Large intestine (tissue), 12 donors: ENCODE data around the gene SLITRK3. TPM values are rescaled to one million over a fixed set of nuclear protein-coding genes. Genes with fewer than 3 reads are reported as not detected.

Source experiments
- DNase-seq, 2 donors: peaks; one replicate each; pipeline versions ENCODE4 v3.0.0 to v3.0.0-alpha.2; 2013
- H3K27ac ChIP-seq: one replicate; pipeline ENCODE4 v1.5.1; 2013; ENCODE audit warnings: low read length
- H3K27me3 ChIP-seq: 2 replicates; pipeline ENCODE4 v1.6.1; 2013; ENCODE audit warnings: low read length; ENCODE audit not compliant: control insufficient read depth, insufficient read depth
- H3K36me3 ChIP-seq: 2 replicates; pipeline ENCODE4 v1.6.1; 2013; ENCODE audit warnings: low read length; ENCODE audit not compliant: control insufficient read depth, insufficient read depth
- H3K4me1 ChIP-seq: one replicate; pipeline ENCODE4 v1.6.1; 2013; ENCODE audit warnings: low read length; ENCODE audit not compliant: control insufficient read depth, insufficient read depth
- H3K4me3 ChIP-seq: one replicate; pipeline ENCODE4 v1.5.1; 2013; ENCODE audit warnings: low read length
- H3K9me3 ChIP-seq: one replicate; pipeline ENCODE4 v1.6.1; 2013; ENCODE audit warnings: mild to moderate bottlenecking, low read depth, low read length, moderate library complexity; ENCODE audit not compliant: control insufficient read depth
- WGBS: methylation state at CpG from one replicate; pipeline ENCODE4 v1.1.5; 2013; ENCODE audit warnings: low lambda C conversion rate; ENCODE audit not compliant: insufficient coverage; 5-methylcytosine and 5-hydroxymethylcytosine counted together
- long read RNA-seq, 11 donors: transcript quantifications; one replicate each; lab custom pipeline, GENCODE V29; 2026
- polyA plus RNA-seq: library from polyadenylated mRNA; unstranded; fragments of 120-200 nt; gene quantifications from one replicate; pipeline ENCODE4 v1.2.1, GENCODE V29; 2013

SLITRK3 gene, protein sequence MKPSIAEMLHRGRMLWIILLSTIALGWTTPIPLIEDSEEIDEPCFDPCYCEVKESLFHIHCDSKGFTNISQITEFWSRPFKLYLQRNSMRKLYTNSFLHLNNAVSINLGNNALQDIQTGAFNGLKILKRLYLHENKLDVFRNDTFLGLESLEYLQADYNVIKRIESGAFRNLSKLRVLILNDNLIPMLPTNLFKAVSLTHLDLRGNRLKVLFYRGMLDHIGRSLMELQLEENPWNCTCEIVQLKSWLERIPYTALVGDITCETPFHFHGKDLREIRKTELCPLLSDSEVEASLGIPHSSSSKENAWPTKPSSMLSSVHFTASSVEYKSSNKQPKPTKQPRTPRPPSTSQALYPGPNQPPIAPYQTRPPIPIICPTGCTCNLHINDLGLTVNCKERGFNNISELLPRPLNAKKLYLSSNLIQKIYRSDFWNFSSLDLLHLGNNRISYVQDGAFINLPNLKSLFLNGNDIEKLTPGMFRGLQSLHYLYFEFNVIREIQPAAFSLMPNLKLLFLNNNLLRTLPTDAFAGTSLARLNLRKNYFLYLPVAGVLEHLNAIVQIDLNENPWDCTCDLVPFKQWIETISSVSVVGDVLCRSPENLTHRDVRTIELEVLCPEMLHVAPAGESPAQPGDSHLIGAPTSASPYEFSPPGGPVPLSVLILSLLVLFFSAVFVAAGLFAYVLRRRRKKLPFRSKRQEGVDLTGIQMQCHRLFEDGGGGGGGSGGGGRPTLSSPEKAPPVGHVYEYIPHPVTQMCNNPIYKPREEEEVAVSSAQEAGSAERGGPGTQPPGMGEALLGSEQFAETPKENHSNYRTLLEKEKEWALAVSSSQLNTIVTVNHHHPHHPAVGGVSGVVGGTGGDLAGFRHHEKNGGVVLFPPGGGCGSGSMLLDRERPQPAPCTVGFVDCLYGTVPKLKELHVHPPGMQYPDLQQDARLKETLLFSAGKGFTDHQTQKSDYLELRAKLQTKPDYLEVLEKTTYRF
- polyA plus RNA-seq: 1.1 TPM
- long read RNA-seq, donor 1, full-length matches to known transcripts: 1 of 1 reads
- long read RNA-seq, donor 1, partial matches to known transcripts: 0 of 1 reads
- long read RNA-seq, donor 1, other reads (novel, unspliced or antisense): 0 of 1 reads
- long read RNA-seq, donor 2: 0 reads
- long read RNA-seq, donor 3: 0 reads
- long read RNA-seq, donor 4: 0 reads
- long read RNA-seq, donor 5: 0 reads
- long read RNA-seq, donor 6: 0 reads
- long read RNA-seq, donor 7, full-length matches to known transcripts: 3 of 3 reads
- long read RNA-seq, donor 7, partial matches to known transcripts: 0 of 3 reads
- long read RNA-seq, donor 7, other reads (novel, unspliced or antisense): 0 of 3 reads
- long read RNA-seq, donor 8: 0 reads
- long read RNA-seq, donor 9, full-length matches to known transcripts: 1 of 1 reads
- long read RNA-seq, donor 9, partial matches to known transcripts: 0 of 1 reads
- long read RNA-seq, donor 9, other reads (novel, unspliced or antisense): 0 of 1 reads
- long read RNA-seq, donor 10: 0 reads
- long read RNA-seq, donor 11, full-length matches to known transcripts: 1 of 1 reads
- long read RNA-seq, donor 11, partial matches to known transcripts: 0 of 1 reads
- long read RNA-seq, donor 11, other reads (novel, unspliced or antisense): 0 of 1 reads

- 8% methylated on average over 2 of the region's 43 CpGs for WGBS
- Histone ChIP-seq H3K9me3 (peaks cover 8% of the 10 kb centered on the region), H3K27me3 (peaks cover 65% of the 10 kb centered on the region), H3K36me3 (no peaks in the 10 kb centered on the region), H3K27ac (no peak within 1 kb of the TSS), H3K4me3 (peak within 1 kb of the TSS; percentile 45), H3K4me1 (peaks cover 31% of the 10 kb centered on the region)
- DNase-seq: peak; percentile 7 to 57
These were observed at the start of gene SLITRK3 for GRCh38 chr3:165195640-165196576. Gene SLITRK3 (minus strand): TSS chr3:165196384. CDS start chr3:165190830, 5,554 bp downstream.

- Histone ChIP-seq H3K9me3 (no peaks in the 10 kb centered on the region), H3K4me1 (no peaks in the 10 kb centered on the region), H3K4me3 (no peak overlapping the region), H3K27me3 (no peaks in the 10 kb centered on the region), H3K27ac (no peak overlapping the region), H3K36me3 (no peaks in the 10 kb centered on the region)
- no peak for DNase-seq
These were observed 47.4 kb upstream of the SLITRK3 start for GRCh38 chr3:165243597-165243996.

GRCh38 chr3:165233501-165234195, 37.5 kb upstream of the SLITRK3 start:
- H3K9me3 ChIP-seq: no peaks in the 10 kb centered on the region

GRCh38 chr3:165225604-165226003, 29.4 kb upstream of the SLITRK3 start:
- WGBS: no CpG with 5 or more reads among the region's 1 CpG

More at GRCh38 chr3:165233501-165234195, 37.5 kb upstream of the SLITRK3 start:
- H3K27me3 ChIP-seq: no peaks in the 10 kb centered on the region
- no peak for DNase-seq
- H3K36me3 ChIP-seq: no peaks in the 10 kb centered on the region
- no peaks in the 10 kb centered on the region for H3K4me1 ChIP-seq
- H3K27ac ChIP-seq: no peak overlapping the region
- H3K4me3 ChIP-seq: no peak overlapping the region
- 100% methylated on average over 1 of the region's 5 CpGs for WGBS

GRCh38 chr3:165217739-165218138, 21.6 kb upstream of the SLITRK3 start:
- Histone ChIP-seq H3K9me3 (no peaks in the 10 kb centered on the region), H3K27ac (no peak overlapping the region), H3K27me3 (no peaks in the 10 kb centered on the region), H3K4me1 (no peaks in the 10 kb centered on the region), H3K4me3 (no peak overlapping the region), H3K36me3 (no peaks in the 10 kb centered on the region)
- DNase-seq: no peak
- WGBS: 79% methylated on average over 2 of the region's 2 CpGs

More at GRCh38 chr3:165225604-165226003, 29.4 kb upstream of the SLITRK3 start:
- H3K4me1 ChIP-seq: no peaks in the 10 kb centered on the region
- no peak overlapping the region for H3K4me3 ChIP-seq
- H3K27ac ChIP-seq: no peak overlapping the region
- H3K9me3 ChIP-seq: no peaks in the 10 kb centered on the region
- no peaks in the 10 kb centered on the region for H3K27me3 ChIP-seq
- H3K36me3 ChIP-seq: no peaks in the 10 kb centered on the region
- no peak for DNase-seq

- WGBS: no CpG with 5 or more reads among the region's 1 CpG
- no peak for DNase-seq
- Histone ChIP-seq H3K27me3 (peaks cover 3% of the 10 kb centered on the region), H3K4me1 (no peaks in the 10 kb centered on the region), H3K4me3 (no peak overlapping the region), H3K9me3 (no peaks in the 10 kb centered on the region), H3K27ac (no peak overlapping the region), H3K36me3 (no peaks in the 10 kb centered on the region)
These were observed 16.4 kb upstream of the SLITRK3 start for GRCh38 chr3:165212580-165212979.

DNA sequence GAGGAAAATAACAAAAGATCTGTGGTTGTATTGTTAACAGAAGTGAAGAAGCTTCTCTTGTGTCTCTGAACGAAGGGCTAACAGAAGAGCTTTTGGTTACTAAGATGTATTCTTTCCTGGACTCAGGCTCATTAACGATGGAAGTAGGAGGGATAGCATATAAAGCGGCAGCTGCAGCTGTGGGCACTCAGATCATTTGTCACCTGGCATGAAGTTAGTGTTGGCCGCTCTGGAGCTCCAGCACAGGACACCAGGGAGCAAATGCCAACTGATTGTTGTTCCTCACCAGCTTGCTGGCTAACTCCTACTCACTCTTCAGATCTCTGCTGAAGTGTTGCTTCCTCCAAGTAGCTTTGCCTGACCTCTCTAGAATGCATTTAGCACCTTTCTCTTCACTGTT, 15.5 kb upstream of the SLITRK3 start:
- Histone ChIP-seq H3K9me3 (no peaks in the 10 kb centered on the region), H3K4me1 (no peaks in the 10 kb centered on the region), H3K27me3 (peaks cover 5% of the 10 kb centered on the region), H3K36me3 (no peaks in the 10 kb centered on the region), H3K4me3 (no peak overlapping the region), H3K27ac (no peak overlapping the region)
- WGBS: no CpG with 5 or more reads among the region's 4 CpGs
- no peak for DNase-seq

DNA sequence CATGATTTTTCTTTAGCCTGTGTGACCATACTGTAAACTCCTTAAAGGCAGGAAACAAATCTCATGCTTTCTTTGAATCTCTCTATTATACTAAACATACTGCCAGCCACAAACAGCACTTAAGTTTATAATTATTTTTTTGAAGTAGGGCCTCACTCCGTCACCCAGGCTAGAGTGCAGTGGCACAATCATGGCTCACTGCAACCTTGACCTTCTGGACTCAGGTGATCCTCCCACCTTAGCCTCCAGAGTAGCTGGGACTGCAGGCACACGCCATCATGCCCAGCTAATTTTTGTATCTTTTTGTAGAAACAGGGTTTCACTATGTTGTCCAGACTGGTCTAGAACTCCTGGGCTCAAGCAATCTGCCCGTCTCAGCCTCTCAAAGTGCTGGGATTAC, 14.5 kb upstream of the SLITRK3 start:
- Histone ChIP-seq H3K36me3 (no peaks in the 10 kb centered on the region), H3K27ac (no peak overlapping the region), H3K27me3 (peaks cover 5% of the 10 kb centered on the region), H3K4me3 (no peak overlapping the region), H3K9me3 (no peaks in the 10 kb centered on the region), H3K4me1 (no peaks in the 10 kb centered on the region)
- 67% methylated on average over 1 of the region's 3 CpGs for WGBS
- DNase-seq: no peak

- Histone ChIP-seq H3K4me1 (no peaks in the 10 kb centered on the region), H3K4me3 (no peak overlapping the region), H3K36me3 (no peaks in the 10 kb centered on the region), H3K27me3 (peaks cover 5% of the 10 kb centered on the region), H3K27ac (no peak overlapping the region), H3K9me3 (no peaks in the 10 kb centered on the region)
- no peak for DNase-seq
These were observed 13.9 kb upstream of the SLITRK3 start for GRCh38 chr3:165210132-165210531.
